HEK293 (cell line): ENCODE data around the gene LPP.

Experiments
- BCL11A ChIP-seq: fragments of 450-650 bp; formaldehyde crosslinking; IDR thresholded peaks from 2 replicates; pipeline ENCODE4 v1.5.1; 2016; ENCODE audit warnings: low read depth, missing biosample characterization, missing genetic modification characterization
- MEIS1 ChIP-seq: sonication (generic); formaldehyde crosslinking; IDR thresholded peaks from 2 replicates; pipeline ENCODE4 v1.8.1; 2022; ENCODE audit warnings: missing genetic modification reagents, mild to moderate bottlenecking, borderline replicate concordance
- REPIN1 ChIP-seq: fragments of 450-650 bp; formaldehyde crosslinking; IDR thresholded peaks from 2 replicates; pipeline ENCODE4 v1.5.1; 2017; ENCODE audit warnings: missing biosample characterization, missing genetic modification characterization, low read depth
- TCF7L2 ChIP-seq: IDR thresholded peaks from 2 replicates; pipeline ENCODE4 v1.6.1; 2011; ENCODE audit warnings: low read depth, mild to moderate bottlenecking, inconsistent platforms, low read length, moderate library complexity, borderline replicate concordance
- ZEB2 ChIP-seq: fragments of 450-650 bp; formaldehyde crosslinking; IDR thresholded peaks from 2 replicates; pipeline ENCODE4 v1.5.1; 2016; ENCODE audit warnings: missing biosample characterization, missing genetic modification characterization
- ZNF146 ChIP-seq: fragments of 450-650 bp; formaldehyde crosslinking; IDR thresholded peaks from 2 replicates; pipeline ENCODE4 v1.5.1; 2016; ENCODE audit warnings: missing biosample characterization, missing genetic modification characterization
- ZNF157 ChIP-seq: fragments of 450-650 bp; formaldehyde crosslinking; IDR thresholded peaks from 2 replicates; pipeline ENCODE4 v1.5.1; 2016; ENCODE audit warnings: missing biosample characterization, missing genetic modification characterization
- ZNF664 ChIP-seq: fragments of 450-650 bp; formaldehyde crosslinking; IDR thresholded peaks from 2 replicates; pipeline ENCODE4 v1.5.1; 2016; ENCODE audit warnings: missing biosample characterization, missing genetic modification characterization
- ZNF747 ChIP-seq: fragments of 450-650 bp; formaldehyde crosslinking; IDR thresholded peaks from 2 replicates; pipeline ENCODE4 v1.5.1; 2016; ENCODE audit warnings: missing biosample characterization, missing genetic modification characterization
- TF ChIP-seq, protein P1 (sequence below): fragments of 450-650 bp; formaldehyde crosslinking; IDR thresholded peaks from 2 replicates; pipeline ENCODE4 v1.5.1; 2016; ENCODE audit warnings: missing biosample characterization, missing genetic modification characterization
- TF ChIP-seq, protein P2 (sequence below): fragments of 450-650 bp; formaldehyde crosslinking; IDR thresholded peaks from 2 replicates; pipeline ENCODE4 v1.5.1; 2016; ENCODE audit warnings: missing biosample characterization, missing genetic modification characterization, borderline replicate concordance
- TF ChIP-seq, protein P3 (sequence below): fragments of 450-650 bp; formaldehyde crosslinking; IDR thresholded peaks from 2 replicates; pipeline ENCODE4 v1.5.1; 2016; ENCODE audit warnings: missing biosample characterization, missing genetic modification characterization, low read depth
- TF ChIP-seq, protein P4 (sequence below): fragments of 450-650 bp; formaldehyde crosslinking; IDR thresholded peaks from 2 replicates; pipeline ENCODE4 v1.5.1; 2016; ENCODE audit warnings: missing biosample characterization, missing genetic modification characterization
- TF ChIP-seq, protein P5 (sequence below): fragments of 450-650 bp; formaldehyde crosslinking; IDR thresholded peaks from 2 replicates; pipeline ENCODE4 v1.5.1; 2016; ENCODE audit warnings: missing biosample characterization, missing genetic modification characterization, low read depth

DNA sequence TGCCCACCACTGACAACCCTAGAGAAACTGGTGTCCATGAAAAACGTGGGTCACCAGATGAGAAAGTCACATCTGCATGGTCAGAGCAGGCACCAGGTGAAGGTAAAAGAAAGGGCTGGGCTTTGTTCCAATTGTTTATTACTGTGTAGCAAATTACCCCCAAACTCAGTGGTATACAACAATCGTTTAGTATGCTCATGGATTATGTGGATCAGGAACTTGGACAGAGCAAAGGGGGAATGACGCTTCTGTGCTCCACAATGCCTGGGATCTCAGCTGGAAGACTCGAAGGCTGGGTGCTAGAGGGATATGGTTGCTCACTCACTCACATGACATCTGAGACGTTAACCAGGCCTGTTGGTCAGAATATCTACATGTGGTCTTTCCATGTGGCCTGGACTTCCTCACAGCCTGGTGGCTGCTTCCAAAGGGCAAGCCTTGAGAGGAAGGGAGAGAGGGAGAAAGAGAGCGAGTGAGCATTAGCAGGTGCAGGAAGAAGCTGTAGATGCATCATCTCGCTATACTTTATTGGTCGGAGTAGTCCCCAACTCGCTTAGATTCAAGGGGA lies 44.9 kb downstream of the LPP start:
- no peak for TF ChIP-seq ZNF157 (tag by site-specific recombination)
- TF ChIP-seq, protein P1, sequence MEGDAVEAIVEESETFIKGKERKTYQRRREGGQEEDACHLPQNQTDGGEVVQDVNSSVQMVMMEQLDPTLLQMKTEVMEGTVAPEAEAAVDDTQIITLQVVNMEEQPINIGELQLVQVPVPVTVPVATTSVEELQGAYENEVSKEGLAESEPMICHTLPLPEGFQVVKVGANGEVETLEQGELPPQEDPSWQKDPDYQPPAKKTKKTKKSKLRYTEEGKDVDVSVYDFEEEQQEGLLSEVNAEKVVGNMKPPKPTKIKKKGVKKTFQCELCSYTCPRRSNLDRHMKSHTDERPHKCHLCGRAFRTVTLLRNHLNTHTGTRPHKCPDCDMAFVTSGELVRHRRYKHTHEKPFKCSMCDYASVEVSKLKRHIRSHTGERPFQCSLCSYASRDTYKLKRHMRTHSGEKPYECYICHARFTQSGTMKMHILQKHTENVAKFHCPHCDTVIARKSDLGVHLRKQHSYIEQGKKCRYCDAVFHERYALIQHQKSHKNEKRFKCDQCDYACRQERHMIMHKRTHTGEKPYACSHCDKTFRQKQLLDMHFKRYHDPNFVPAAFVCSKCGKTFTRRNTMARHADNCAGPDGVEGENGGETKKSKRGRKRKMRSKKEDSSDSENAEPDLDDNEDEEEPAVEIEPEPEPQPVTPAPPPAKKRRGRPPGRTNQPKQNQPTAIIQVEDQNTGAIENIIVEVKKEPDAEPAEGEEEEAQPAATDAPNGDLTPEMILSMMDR, result no peak
- TF ChIP-seq ZEB2 (tag by site-specific recombination), result no peak
- TF ChIP-seq, protein P2, sequence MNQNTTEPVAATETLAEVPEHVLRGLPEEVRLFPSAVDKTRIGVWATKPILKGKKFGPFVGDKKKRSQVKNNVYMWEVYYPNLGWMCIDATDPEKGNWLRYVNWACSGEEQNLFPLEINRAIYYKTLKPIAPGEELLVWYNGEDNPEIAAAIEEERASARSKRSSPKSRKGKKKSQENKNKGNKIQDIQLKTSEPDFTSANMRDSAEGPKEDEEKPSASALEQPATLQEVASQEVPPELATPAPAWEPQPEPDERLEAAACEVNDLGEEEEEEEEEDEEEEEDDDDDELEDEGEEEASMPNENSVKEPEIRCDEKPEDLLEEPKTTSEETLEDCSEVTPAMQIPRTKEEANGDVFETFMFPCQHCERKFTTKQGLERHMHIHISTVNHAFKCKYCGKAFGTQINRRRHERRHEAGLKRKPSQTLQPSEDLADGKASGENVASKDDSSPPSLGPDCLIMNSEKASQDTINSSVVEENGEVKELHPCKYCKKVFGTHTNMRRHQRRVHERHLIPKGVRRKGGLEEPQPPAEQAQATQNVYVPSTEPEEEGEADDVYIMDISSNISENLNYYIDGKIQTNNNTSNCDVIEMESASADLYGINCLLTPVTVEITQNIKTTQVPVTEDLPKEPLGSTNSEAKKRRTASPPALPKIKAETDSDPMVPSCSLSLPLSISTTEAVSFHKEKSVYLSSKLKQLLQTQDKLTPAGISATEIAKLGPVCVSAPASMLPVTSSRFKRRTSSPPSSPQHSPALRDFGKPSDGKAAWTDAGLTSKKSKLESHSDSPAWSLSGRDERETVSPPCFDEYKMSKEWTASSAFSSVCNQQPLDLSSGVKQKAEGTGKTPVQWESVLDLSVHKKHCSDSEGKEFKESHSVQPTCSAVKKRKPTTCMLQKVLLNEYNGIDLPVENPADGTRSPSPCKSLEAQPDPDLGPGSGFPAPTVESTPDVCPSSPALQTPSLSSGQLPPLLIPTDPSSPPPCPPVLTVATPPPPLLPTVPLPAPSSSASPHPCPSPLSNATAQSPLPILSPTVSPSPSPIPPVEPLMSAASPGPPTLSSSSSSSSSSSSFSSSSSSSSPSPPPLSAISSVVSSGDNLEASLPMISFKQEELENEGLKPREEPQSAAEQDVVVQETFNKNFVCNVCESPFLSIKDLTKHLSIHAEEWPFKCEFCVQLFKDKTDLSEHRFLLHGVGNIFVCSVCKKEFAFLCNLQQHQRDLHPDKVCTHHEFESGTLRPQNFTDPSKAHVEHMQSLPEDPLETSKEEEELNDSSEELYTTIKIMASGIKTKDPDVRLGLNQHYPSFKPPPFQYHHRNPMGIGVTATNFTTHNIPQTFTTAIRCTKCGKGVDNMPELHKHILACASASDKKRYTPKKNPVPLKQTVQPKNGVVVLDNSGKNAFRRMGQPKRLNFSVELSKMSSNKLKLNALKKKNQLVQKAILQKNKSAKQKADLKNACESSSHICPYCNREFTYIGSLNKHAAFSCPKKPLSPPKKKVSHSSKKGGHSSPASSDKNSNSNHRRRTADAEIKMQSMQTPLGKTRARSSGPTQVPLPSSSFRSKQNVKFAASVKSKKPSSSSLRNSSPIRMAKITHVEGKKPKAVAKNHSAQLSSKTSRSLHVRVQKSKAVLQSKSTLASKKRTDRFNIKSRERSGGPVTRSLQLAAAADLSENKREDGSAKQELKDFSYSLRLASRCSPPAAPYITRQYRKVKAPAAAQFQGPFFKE, result no peak
- no peak for TF ChIP-seq ZNF664 (tag by site-specific recombination)
- TF ChIP-seq, protein P3, sequence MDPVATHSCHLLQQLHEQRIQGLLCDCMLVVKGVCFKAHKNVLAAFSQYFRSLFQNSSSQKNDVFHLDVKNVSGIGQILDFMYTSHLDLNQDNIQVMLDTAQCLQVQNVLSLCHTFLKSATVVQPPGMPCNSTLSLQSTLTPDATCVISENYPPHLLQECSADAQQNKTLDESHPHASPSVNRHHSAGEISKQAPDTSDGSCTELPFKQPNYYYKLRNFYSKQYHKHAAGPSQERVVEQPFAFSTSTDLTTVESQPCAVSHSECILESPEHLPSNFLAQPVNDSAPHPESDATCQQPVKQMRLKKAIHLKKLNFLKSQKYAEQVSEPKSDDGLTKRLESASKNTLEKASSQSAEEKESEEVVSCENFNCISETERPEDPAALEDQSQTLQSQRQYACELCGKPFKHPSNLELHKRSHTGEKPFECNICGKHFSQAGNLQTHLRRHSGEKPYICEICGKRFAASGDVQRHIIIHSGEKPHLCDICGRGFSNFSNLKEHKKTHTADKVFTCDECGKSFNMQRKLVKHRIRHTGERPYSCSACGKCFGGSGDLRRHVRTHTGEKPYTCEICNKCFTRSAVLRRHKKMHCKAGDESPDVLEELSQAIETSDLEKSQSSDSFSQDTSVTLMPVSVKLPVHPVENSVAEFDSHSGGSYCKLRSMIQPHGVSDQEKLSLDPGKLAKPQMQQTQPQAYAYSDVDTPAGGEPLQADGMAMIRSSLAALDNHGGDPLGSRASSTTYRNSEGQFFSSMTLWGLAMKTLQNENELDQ, result no peak
- no peak for TF ChIP-seq ZNF146 (tag by site-specific recombination)
- TF ChIP-seq MEIS1 (CRISPR knock-in tag), result no peak
- TF ChIP-seq, protein P4, sequence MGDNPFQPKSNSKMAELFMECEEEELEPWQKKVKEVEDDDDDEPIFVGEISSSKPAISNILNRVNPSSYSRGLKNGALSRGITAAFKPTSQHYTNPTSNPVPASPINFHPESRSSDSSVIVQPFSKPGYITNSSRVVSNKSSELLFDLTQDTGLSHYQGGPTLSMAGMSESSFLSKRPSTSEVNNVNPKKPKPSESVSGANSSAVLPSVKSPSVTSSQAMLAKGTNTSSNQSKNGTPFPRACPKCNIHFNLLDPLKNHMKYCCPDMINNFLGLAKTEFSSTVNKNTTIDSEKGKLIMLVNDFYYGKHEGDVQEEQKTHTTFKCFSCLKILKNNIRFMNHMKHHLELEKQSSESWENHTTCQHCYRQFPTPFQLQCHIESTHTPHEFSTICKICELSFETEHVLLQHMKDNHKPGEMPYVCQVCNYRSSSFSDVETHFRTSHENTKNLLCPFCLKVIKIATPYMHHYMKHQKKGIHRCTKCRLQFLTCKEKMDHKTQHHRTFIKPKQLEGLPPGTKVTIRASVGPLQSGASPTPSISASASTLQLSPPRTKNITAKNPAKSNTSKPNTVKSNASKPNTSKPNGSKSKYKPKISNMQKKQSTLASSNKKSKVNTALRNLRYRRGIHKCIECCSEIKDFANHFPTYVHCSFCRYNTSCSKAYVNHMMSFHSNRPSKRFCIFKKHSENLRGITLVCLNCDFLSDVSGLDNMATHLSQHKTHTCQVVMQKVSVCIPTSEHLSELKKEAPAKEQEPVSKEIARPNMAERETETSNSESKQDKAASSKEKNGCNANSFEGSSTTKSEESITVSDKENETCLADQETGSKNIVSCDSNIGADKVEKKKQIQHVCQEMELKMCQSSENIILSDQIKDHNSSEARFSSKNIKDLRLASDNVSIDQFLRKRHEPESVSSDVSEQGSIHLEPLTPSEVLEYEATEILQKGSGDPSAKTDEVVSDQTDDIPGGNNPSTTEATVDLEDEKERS (tag by site-specific recombination), result no peak
- TF ChIP-seq REPIN1 (tag by site-specific recombination), result no peak
- TF ChIP-seq TCF7L2, result no peak
- no peak for TF ChIP-seq BCL11A (tag by site-specific recombination)
- no peak for TF ChIP-seq ZNF747 (tag by site-specific recombination)
- TF ChIP-seq, protein P5, sequence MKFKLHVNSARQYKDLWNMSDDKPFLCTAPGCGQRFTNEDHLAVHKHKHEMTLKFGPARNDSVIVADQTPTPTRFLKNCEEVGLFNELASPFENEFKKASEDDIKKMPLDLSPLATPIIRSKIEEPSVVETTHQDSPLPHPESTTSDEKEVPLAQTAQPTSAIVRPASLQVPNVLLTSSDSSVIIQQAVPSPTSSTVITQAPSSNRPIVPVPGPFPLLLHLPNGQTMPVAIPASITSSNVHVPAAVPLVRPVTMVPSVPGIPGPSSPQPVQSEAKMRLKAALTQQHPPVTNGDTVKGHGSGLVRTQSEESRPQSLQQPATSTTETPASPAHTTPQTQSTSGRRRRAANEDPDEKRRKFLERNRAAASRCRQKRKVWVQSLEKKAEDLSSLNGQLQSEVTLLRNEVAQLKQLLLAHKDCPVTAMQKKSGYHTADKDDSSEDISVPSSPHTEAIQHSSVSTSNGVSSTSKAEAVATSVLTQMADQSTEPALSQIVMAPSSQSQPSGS (tag by site-specific recombination), result no peak
